Measurements from ENCODE around the gene ATP9B.
A peak's percentile ranks its signal among the peaks of the same experiment; 100 is the strongest.

Gene ATP9B

GRCh38 chr18:79400591-79401381 lies 331.6 kb downstream of the ATP9B start:
- Histone ChIP-seq H3K36me3 (replicated peaks; ENCODE audit: low read depth, low read length) (peaks cover 36% of the 10 kb centered on the region), H3K79me2 (ENCODE audit: low read length) (peaks cover 85% of the 10 kb centered on the region), H3K4me2 (ENCODE audit: low read length) (peak overlapping the region; percentile 66), H3K9me3 (ENCODE audit: insufficient read depth, low read length) (no peaks in the 10 kb centered on the region), H3K4me3 (ENCODE audit: low read length) (peak overlapping the region; percentile 79), H4K20me1 (ENCODE audit: insufficient read depth, low read length) (peaks cover 50% of the 10 kb centered on the region), H3K27ac (ENCODE audit: low read length) (no peak overlapping the region), H3K4me1 (ENCODE audit: low read length) (peaks cover 32% of the 10 kb centered on the region), H3K27me3 (ENCODE audit: low read depth, low read length) (no peaks in the 10 kb centered on the region), H3K9ac (ENCODE audit: low read length) (peak overlapping the region; percentile 65), H2AFZ (ENCODE audit: low read depth, low read length) (no peak overlapping the region)
- no peak for TF ChIP-seq EZH2phosphoT487 (IDR thresholded peaks at IDR 0.05; ENCODE audit: low read depth)
- TF ChIP-seq, protein P1, sequence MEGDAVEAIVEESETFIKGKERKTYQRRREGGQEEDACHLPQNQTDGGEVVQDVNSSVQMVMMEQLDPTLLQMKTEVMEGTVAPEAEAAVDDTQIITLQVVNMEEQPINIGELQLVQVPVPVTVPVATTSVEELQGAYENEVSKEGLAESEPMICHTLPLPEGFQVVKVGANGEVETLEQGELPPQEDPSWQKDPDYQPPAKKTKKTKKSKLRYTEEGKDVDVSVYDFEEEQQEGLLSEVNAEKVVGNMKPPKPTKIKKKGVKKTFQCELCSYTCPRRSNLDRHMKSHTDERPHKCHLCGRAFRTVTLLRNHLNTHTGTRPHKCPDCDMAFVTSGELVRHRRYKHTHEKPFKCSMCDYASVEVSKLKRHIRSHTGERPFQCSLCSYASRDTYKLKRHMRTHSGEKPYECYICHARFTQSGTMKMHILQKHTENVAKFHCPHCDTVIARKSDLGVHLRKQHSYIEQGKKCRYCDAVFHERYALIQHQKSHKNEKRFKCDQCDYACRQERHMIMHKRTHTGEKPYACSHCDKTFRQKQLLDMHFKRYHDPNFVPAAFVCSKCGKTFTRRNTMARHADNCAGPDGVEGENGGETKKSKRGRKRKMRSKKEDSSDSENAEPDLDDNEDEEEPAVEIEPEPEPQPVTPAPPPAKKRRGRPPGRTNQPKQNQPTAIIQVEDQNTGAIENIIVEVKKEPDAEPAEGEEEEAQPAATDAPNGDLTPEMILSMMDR (IDR thresholded peaks at IDR 0.05; ENCODE audit: low read depth, low read length), result no peak

DNA sequence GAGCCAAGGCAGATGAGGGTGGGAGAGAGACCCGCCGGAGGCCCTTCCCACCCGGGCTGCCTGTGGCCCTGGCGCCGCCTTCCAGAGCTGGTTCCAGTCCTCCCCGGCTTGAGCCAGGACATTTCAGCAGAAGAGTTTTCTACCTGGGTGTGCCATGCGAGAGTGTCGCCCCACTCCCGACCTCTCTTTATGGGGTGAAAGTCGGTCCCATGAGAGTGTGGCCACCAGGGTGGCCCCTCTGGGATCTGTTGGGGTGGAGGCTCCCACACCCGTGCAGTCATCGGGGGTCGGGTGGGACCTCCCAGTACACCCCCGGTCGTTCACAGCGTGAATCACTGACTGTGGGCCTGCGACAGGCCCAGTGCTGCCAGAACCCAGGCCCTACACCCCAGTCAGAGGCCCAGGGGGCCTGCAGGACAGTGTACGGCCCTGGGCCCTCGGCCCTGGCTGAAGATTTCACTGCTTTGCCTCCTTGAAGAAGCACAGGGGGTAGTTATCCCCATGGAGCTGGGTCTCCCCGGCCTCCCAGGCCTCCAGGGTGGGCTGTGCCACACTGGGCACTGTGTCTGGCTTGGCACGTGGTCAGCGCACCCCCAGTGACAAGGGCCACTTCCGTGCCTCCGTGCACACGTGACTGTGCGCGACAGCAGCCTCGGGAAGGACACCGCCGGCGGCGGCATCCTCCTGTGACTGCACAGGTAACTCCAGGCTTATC lies 332.5 kb downstream of the ATP9B start:
- Histone ChIP-seq H3K79me2 (ENCODE audit: low read length) (peaks cover 90% of the 10 kb centered on the region), H3K9ac (ENCODE audit: low read length) (no peak overlapping the region), H2AFZ (ENCODE audit: low read depth, low read length) (no peak overlapping the region), H4K20me1 (ENCODE audit: insufficient read depth, low read length) (peaks cover 54% of the 10 kb centered on the region), H3K9me3 (ENCODE audit: insufficient read depth, low read length) (no peaks in the 10 kb centered on the region), H3K27ac (ENCODE audit: low read length) (no peak overlapping the region), H3K4me2 (ENCODE audit: low read length) (no peak overlapping the region), H3K4me1 (ENCODE audit: low read length) (peaks cover 38% of the 10 kb centered on the region), H3K36me3 (replicated peaks; ENCODE audit: low read depth, low read length) (peaks cover 39% of the 10 kb centered on the region), H3K4me3 (ENCODE audit: low read length) (no peak overlapping the region), H3K27me3 (ENCODE audit: low read depth, low read length) (no peaks in the 10 kb centered on the region)
- TF ChIP-seq, protein P1 (IDR thresholded peaks at IDR 0.05; ENCODE audit: low read depth, low read length), result no peak
- no peak for TF ChIP-seq EZH2phosphoT487 (IDR thresholded peaks at IDR 0.05; ENCODE audit: low read depth)

- peaks cover 59% of the 10 kb centered on the region for H4K20me1 ChIP-seq (ENCODE audit: insufficient read depth, low read length)
- H3K9me3 ChIP-seq (ENCODE audit: insufficient read depth, low read length), result no peaks in the 10 kb centered on the region
- H3K4me3 ChIP-seq (ENCODE audit: low read length), result no peak overlapping the region
- no peak overlapping the region for H3K9ac ChIP-seq (ENCODE audit: low read length)
- H3K4me1 ChIP-seq (ENCODE audit: low read length), result peaks cover 35% of the 10 kb centered on the region
- H3K27me3 ChIP-seq (ENCODE audit: low read depth, low read length), result no peaks in the 10 kb centered on the region
- no peak for TF ChIP-seq EZH2phosphoT487 (IDR thresholded peaks at IDR 0.05; ENCODE audit: low read depth)
- TF ChIP-seq, protein P1 (IDR thresholded peaks at IDR 0.05; ENCODE audit: low read depth, low read length), result no peak
- no peak overlapping the region for H2AFZ ChIP-seq (ENCODE audit: low read depth, low read length)
- H3K4me2 ChIP-seq (ENCODE audit: low read length), result no peak overlapping the region
- H3K79me2 ChIP-seq (ENCODE audit: low read length), result peaks cover 90% of the 10 kb centered on the region
- H3K36me3 ChIP-seq (replicated peaks; ENCODE audit: low read depth, low read length), result peaks cover 44% of the 10 kb centered on the region
- no peak overlapping the region for H3K27ac ChIP-seq (ENCODE audit: low read length)
Observed at GRCh38 chr18:79402209-79402576, 333.0 kb downstream of the ATP9B start.

DNA sequence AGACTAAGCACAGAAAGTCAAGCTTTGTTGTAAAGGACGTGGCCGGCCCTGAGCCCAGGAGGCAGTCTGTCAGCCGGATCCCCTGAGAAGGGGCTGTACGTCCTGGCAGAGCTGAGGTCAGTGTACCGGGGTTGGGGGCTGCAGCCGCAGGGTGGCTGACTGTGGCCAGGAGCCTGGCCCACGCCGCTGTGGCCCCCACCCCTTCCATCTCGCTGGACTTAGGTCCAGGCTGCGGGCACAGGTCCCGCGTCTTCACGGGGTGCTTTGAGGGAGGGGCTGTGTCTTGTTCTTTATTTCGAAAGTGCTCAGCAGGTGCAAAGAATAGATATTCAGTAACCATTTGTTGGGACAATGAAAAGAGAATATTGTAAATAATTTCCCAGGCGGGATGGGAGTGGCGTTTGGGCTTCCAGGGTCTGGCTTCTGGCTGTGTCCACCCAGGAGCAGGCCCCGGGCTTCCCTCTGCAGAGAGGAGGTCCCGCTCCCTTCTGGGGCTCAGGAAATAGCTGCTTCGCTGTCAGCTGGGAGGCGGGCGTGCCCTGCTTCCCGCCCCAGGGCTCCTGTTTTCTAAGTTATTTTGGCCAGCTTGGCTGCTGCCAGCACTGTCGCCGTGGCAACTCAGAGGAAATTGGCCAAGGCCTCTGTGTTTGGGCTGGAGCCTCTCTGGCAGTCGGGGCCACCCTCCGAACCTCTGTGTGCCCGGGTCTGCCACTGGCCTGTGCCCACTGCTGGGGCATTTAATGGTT lies 334.0 kb downstream of the ATP9B start:
- H3K36me3 ChIP-seq (replicated peaks; ENCODE audit: low read depth, low read length), result peaks cover 35% of the 10 kb centered on the region
- H4K20me1 ChIP-seq (ENCODE audit: insufficient read depth, low read length), result peaks cover 57% of the 10 kb centered on the region
- H3K27ac ChIP-seq (ENCODE audit: low read length), result no peak overlapping the region
- peaks cover 25% of the 10 kb centered on the region for H3K4me1 ChIP-seq (ENCODE audit: low read length)
- no peak overlapping the region for H3K4me2 ChIP-seq (ENCODE audit: low read length)
- TF ChIP-seq, protein P1 (IDR thresholded peaks at IDR 0.05; ENCODE audit: low read depth, low read length), result no peak
- no peak for TF ChIP-seq EZH2phosphoT487 (IDR thresholded peaks at IDR 0.05; ENCODE audit: low read depth)
- H3K27me3 ChIP-seq (ENCODE audit: low read depth, low read length), result no peaks in the 10 kb centered on the region
- peaks cover 90% of the 10 kb centered on the region for H3K79me2 ChIP-seq (ENCODE audit: low read length)
- H3K9ac ChIP-seq (ENCODE audit: low read length), result no peak overlapping the region
- H3K9me3 ChIP-seq (ENCODE audit: insufficient read depth, low read length), result no peaks in the 10 kb centered on the region
- H2AFZ ChIP-seq (ENCODE audit: low read depth, low read length), result no peak overlapping the region
- no peak overlapping the region for H3K4me3 ChIP-seq (ENCODE audit: low read length)
